ENCODE measurements around the gene GADL1.

The GADL1 gene

DNA sequence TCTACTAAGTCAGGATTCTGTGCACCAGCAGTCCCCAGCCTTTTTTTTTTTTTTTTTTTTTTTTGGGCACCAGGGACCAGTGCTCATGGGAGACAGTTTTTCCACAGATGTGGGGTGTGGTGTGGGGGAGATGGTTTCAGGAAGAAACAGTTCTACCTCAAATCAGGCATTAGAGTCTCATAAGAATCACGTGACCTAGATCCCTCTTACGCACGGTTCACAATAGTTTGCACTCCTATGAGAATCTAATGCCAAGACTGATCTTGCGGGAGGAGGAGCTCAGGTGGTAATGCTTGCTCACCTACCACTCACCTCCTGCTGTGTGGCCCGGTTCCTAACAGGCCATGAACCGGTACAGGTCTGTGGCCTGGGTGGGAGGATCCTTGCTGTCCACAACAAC is 88.8 kb downstream of the GADL1 start:
- DNase-seq: no peak

DNA sequence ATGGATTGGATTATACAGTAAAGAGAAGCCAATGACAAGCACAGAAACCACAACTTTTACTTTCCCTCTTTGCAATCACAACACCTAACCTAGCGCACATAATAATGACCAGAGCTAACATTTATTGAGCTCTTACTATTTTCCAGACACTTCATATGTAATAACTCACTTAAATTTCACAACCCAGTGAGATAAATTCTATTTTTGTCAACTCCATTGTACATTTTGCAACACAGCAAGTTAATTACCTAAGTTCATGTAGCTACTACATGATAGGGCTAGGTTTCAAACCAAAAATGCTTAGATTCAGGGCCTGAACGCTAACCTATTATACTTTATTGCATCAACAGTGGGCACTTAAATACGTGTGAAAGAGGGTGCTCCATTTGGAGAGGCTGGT is 89.5 kb downstream of the GADL1 start:
- no peak for DNase-seq

DNA sequence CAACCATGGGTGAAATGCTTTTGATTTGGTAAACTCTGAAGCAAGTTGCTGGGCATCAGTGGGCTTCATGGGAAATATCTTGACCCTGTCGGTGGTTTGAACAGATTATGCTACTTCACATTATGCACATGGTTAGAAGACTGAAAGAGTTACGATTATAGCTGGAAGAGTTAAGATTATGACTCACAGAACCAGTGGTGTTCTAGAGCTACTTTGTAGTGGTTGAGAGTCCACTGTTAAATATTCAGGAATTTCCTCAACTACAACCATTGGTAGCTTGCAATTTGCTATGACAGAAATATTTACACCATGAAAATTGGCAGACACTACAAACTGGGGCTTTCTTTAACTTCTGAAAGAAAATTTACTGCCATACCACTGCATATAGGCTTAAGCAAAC is 99.3 kb downstream of the GADL1 start:
- no peak for DNase-seq

DNA sequence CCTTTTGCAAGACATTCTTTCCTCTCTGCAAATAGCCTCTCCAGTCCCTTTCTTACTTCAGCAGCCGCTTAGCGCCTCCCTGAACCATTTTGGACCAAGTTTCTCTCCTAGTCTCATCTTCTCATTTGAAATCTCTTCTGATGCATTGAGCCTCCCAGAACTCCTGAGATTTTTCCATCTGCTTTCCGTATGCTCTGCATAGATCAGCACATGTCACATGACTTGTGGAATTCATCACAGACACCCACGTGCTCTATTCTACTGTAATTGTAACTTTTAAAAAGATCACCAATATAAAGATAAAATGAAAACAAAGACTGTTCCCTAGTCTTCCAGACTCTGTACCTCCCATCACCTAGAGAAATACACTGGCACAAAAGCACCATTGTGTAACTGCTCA is 100.7 kb downstream of the GADL1 start:
- DNase-seq: no peak

DNA sequence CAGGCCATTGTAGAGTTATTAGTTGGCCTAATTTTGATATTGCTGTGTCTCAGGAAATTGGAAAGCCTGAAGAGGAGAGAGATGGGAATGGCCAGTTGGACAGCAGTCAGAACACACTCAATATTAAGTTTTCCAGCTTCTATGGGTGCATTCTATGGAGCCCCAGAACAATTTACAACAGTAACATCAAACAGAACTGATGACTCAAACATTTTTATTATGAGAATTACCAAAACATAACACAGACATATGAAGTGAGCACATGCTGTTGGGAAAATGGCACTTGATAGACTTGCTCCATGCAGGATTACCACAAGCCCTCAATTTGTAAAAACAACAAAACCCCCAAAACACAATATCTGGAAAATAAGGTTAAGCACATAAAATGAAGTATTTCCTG is 104.3 kb downstream of the GADL1 start:
- DNase-seq: no peak

DNA sequence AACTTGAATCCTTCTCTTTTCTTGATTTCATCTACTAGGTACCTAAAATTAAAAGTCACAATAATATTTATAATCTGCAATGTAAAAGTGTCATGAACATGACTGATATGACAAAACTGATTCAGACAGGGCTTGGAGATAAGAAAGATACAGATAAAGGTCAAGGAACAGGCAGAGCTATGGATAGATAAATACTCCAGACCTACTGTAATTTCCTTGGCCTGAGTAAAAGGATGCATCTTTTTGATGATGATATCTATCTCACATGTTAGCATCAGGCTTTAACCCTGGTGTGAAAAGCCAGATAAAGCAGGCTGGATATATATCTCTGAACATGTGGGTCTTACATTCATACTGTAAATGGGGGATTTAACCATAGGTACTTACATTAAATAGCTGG is 108.1 kb downstream of the GADL1 start:
- no peak for DNase-seq

DNA sequence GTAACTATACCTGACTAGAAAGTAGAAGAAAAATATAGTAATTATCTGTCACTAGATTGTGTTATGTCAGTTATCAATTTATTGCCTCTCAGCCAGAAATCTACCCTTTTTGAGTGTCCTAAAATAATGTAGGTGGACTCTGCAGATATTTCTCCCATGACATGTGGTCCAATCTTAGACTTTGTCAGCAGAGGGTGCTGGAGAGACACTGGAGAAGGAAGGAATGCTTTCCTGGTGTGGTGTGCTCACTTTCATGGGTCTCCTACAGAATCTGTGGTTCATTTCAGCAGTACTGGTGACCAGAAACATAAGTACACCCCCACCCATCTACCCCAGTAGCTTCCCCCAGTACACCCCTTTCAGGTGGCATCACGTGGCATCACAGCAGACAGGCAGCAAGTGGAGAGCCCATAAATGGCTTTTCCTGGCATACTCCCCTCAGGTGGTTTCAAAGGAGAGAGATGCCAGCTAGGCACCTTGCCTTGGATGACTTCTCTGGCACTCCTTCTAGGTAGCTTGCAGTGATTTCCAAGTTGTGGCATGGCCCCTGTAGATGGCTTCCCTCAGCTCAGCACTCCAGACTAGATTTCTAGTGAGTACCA is 114.7 kb downstream of the GADL1 start:
- DNase-seq: no peak

DNA sequence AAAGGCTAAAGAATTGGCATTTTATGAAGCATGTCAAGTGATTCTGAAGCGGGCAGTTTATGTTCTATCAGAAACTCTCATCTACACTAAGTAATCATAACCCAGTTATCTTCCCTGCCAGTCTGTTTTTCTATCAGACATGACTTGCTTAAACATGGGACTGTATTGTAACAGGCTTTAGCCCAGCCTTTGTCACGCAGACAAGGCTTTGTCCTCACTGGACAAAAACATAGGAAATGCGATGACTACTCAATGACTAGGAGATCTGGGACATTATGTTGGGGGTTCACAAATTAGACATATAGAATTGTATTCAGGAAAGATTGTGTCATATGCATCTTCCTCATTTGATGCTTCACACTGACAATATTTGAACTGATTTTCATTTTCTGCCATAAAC is 115.5 kb downstream of the GADL1 start:
- DNase-seq: no peak

DNA sequence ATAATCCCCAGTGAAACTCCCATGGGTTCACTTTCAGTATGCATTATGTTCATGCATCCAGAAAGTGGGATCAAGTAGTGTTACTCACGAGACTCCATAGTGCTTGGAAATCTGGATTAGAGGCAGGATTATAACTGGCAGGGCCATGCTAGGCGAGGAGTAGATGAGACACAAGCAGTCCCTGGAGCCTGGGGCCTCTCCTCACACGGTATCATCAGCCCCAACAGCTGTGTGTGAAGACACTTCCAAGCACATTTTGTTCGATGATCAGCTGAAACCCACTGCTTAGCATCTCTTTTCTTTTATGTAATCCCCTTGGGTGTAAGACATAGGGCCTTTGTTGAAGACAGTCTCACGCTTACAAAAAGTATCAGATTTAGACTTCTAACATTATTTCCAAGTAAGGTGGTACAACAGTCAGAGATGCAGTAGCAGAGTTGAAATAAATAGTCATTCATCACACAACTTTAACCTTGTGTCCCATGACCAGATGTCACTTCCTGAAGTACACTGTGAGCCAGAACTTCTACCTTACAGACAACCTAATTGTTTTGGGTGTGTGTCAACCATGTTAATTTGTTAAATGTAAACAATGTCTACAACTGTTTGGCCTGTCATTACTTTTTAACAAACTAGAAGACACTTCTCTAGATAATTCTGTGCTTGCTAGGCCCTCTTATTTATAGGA is 116.9 kb downstream of the GADL1 start:
- no peak for DNase-seq

DNA sequence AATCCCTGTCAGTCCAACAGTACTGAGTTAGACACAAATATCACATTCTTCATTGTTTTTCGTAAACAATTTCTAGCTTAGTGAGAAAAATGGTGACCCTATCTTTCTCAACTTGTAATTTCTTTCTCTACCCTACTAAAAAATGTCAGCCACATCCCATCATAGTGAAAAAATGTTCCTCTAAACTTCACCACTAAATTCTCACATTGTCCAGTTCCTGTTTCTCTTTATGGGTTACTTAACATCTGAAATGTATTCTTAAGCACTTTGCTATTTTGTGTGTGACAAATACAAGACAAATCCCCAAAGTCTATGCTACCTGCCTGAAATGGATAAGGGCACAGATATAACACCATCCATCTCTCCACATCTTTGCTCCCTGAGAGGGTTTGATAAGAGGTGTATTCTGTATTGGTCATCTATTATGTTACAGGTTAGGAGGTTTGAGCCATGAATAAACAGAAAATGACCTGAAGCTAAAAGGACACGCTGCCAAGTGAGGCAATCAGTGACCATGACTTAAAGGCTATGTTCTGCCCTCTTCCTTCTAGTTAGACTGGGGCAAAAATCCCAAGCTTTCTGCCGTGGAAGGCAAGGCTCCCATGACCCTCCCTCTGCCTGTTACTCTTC is 118.2 kb downstream of the GADL1 start:
- no peak for DNase-seq

DNA sequence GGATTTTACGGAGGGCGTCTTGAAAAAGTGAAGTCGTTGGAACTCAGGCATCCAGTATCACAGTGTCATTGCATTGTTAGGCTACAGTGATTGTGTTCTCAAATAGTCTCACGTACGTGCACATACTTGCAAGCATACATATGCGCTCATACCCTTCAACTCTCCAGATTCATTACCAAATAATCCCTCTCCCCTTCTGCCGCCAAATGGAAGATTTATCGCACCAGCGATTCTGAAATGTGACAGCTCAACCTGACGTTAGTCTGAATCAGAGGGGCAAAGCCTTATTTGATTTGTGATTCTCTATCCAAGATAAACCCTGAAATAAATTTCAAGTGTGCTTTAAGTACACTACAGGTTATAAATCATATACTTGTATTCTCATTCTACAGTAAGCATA is 119.4 kb downstream of the GADL1 start:
- no peak for DNase-seq

DNA sequence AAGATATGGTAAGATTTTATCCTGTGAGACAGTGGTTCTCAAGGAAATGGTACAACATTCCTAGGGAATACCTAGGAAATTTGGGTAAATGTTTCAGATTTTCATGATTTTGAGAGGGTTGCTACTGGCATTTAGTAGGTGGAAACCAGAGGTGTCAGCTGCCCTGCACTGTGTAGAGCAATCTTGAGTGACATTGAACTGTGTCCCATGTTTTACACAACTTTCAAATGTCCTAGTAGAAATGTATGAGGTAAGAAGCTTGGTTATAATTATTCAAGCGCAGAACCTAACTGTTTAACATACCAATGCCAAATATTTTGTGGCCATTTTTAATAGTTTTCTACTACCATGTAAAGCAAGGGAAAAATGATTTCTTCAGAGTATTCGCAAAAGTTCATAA is 120.4 kb downstream of the GADL1 start:
- no peak for DNase-seq

DNA sequence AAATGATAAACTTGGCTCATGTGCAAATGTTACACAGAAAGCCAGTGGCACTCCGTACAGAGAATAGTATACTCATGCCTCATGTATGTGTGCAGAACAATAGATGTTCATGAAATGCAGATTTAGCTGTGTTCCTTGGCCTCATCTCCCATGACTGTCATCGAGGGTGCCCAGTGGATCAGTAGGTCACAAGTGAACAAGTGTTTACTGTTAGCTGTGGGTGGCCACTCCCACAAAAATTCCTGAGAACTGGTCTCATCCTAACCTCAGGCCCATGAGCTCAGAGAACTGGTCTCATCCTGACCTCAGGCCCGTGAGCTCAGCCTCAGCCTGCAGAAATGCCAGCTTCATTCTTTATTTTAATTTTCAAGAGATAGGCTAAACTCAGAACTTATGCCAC is 124.1 kb downstream of the GADL1 start:
- DNase-seq: no peak

DNA sequence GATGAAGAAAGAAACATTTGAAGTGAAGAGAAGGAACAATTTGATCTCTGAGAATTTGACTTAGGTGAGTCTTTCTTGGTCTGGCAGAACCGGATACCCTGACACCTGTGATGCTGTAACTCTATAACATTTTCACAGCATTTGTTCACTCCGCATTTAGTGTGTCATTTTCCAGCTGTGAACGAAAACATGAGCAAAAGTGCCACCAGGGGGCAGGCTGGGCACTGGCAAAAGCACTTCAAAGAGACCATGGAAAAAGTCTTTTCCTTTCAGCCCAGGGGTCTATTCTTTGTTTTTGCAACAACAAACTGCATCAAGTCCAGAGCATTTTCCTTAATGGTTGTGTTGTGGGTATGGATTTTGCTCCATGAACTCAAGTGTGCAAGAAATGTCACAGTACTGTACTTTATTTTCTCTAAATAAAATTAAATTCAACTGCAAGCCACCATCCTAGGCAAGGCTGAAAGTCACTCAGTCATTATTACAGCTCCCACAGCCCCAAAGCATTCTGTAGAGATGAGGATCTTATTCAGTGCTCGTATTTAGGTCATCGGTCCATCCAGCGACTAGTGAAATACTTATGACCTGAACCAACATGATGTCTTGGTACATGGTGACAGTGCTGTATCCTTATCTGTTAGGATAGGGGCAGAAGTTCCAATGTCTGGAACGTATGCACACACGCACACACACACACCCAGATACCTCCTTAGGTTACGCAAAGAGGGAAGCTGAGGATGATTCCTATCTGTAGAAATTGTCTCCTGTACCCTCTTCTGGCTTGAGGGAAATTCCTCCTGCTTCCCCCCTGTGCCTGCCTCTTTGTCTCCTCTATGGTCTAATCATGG is 125.5 kb downstream of the GADL1 start:
- peak; percentile 79 to 82 for DNase-seq

DNA sequence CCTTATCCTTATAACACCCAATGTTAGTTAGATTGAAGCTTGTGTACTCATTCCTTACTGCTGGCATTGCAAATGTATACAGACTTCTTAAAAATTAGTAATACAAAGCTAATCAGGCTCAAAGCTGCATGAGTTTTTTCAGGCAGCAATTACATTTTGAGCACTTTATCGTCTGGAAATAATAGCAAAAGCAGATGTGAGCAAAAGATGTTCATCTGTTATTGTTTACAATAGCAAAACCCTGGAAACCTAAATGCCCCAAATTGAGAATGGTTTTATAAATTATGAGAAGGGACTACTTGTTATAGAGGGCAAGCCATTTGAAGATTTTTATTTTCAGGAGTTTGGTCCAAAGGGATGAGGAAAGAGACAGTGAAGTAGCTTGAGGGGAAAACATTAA is 126.4 kb downstream of the GADL1 start:
- DNase-seq: no peak

DNA sequence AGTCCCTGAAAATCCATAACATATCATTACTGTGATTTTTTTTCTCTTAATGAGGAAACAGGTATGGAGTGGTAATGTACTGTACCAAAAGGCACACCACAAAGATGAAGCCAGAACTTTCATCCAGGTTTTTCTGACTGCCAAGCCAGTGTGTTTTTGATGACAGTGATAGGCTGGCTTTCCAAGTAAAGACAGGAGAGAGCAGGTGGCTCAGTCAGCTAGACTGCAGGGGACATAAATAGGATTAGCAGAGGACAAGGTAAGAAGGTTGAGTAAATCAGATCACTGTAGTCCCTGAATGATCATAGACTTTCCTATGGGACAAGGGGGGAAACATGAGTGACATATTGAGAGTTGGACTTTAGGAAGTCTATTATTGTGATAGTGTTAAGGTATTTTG is 127.9 kb downstream of the GADL1 start:
- DNase-seq: no peak

DNA sequence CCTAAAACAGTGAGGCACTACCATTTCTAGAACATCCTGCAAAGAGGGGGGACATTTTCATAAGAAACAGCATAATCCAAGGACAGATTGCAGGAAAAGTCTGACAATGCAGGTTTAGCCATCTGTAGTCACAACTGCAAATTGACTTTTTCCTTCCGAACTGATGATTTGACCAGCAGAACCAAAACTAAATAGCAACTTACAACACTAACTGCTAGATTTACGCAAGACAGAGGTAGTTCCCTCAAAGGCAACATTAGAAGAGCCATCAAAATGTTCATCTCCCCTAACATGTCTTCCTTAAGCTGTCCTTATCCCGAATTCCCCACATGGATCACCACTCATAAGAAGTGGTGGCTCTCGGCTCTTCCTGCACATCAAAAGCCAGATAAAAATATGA is 129.6 kb downstream of the GADL1 start:
- no peak for DNase-seq

DNA sequence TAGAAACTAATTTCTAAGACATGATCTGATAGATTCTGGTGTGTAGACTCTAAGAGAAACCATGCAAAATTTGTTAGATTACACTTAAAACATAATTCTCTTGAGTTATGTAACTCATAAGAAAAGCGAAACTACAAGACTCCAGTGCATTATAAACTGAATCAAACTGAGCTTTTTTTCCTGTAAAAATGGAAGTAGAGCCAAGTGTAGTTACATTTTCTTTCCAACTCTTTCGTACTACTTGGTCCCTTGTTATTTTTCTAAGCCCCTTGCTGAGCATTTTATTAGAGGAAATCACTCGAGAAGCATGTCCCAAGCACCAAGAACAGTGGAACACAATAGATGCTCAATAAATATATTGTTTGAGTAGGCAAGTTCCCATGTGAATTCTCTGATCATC is 130.2 kb downstream of the GADL1 start:
- no peak for DNase-seq

DNA sequence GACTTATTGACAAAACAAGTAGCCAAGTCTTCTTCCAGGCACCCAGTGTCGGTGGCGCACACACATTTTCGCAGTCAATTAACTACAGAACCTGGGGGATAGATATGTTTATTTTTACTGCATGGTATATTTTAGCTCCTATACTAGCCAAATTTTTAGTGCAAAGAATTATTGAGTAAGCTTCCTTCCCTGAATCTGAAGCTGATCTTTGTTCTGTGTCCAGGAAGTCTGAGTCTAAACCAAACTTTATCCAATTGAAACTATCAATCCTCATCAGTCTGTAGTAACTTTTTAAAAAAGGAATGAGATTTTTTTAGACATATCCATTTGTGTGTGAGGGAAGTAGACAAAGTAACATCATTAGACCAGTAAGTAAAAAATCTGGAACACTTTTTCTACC is 133.1 kb downstream of the GADL1 start:
- DNase-seq: no peak

DNA sequence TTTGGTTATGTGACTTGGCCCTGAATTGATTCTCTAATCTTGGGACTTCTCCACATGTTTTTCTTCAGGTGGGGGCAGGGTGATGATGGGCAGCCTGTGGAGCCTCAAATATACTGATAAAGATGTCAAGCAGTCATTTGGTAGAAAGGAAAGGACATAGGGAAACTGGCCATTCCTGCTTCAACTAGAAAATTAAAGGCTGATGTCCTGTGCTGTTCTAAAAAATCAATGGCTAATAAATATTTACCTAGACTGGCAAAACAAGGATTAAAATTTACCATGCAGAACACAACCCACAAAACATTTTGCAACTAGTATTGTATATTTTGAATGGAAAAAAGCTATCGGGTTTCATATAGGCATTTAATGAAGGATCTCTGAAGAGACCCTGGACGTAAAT is 133.7 kb downstream of the GADL1 start:
- DNase-seq: no peak

DNA sequence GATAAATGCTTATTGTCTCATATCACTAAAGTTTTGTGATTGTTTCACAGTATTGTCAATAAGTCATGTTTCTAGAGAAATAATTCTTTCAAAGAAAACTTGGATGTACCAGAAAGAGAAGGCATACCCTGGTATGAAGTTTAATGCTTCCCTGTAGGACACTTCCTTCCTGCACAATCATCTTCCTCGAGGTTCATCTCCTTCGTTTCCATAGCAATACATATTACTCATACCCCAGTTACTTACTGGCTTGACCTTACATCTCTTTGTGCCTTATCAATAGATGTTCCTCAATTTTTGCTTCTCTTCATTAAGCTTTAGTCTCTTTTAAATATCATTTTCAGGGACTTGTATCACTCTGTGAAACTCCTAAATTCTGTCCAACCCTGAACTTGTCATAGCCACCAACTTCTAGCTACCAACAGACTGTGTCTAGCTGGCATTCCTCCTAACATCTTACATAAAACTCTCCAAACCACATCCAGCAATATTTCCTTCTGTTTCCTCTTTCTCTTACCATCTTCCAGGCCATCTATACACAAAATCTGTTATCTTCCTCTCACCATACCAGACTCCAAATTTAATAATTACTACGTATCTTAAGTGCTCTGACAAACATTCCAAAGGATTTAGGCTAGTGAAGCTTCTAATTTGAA is 134.3 kb downstream of the GADL1 start:
- no peak for DNase-seq

DNA sequence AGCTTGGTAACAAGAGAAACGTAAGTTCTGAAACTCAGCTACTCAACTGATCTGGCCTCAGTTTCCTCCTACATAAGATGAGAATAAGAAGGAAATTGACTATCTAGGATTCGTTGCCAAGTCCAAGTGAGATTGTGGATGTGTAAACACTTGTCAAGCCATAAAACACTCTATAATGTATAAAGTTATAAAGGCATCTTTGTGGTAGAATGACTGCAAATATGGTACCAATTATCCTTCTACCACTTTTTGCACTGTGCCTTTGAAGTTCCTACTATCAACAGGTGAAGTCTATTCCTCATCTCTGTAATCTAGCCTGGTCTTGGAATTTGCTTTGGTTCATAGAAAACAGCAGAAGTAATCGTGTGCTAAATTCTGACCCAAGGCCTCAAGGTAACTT is 138.2 kb downstream of the GADL1 start:
- no peak for DNase-seq

DNA sequence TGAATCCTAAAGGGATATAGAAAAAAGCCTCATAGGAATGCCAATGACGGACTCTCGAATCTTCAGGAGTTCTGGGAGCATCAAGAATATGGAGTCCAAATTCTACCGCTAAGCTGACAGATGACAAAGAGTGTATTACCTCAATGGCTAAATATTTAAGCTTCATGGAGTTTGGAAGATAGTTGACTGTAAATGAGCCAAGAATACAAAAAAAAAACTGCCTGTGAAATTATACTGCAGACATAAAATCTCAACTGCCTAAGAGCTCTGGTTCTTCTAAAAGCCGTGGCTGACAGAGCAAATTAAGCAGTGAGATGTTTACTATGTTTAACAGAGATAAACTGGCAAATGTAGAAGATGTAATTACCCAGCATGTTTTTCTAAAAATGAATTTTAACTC is 140.0 kb downstream of the GADL1 start:
- no peak for DNase-seq

All from activated T-cell treated with anti-CD3 and anti-CD28 coated beads, Interleukin-2, amount 50 U/mL, for 48 hours (primary cell).